Neutrophil (primary cell): Measurements from ENCODE around the gene CDKAL1.

ENCODE experiments used
- H3K27ac ChIP-seq: fragments of 200-600 bp; sonication (generic); 2 replicates; pipeline ENCODE4 v1.5.1; 2016; ENCODE audit warnings: mild to moderate bottlenecking, moderate library complexity
- H3K27me3 ChIP-seq: fragments of 200-600 bp; sonication (generic); 2 replicates; pipeline ENCODE4 v1.6.0; 2016; ENCODE audit warnings: mild to moderate bottlenecking
- H3K36me3 ChIP-seq: fragments of 200-600 bp; sonication (generic); 2 replicates; pipeline ENCODE4 v1.5.1; 2017
- H3K4me1 ChIP-seq, 2 experiments: fragments of 200-600 bp in 1 of 2; sonication (generic) in 1 of 2; 1 replicate in 1 of 2; 2 replicates in 1 of 2; pipeline versions ENCODE4 v1.5.1 to v1.6.1; 2013 to 2016; ENCODE audit warnings: low read depth in 1 of 2, low read length in 1 of 2, mild to moderate bottlenecking in 1 of 2, moderate library complexity in 1 of 2; ENCODE audit not compliant: control insufficient read depth in 1 of 2, insufficient read depth in 1 of 2
- H3K4me3 ChIP-seq, 2 experiments: fragments of 200-600 bp in 1 of 2; sonication (generic) in 1 of 2; 1 replicate in 1 of 2; 2 replicates in 1 of 2; pipeline ENCODE4 v1.5.1; 2013 to 2016; ENCODE audit warnings: low read depth in 1 of 2, low read length in 1 of 2, mild to moderate bottlenecking in 1 of 2, moderate library complexity in 1 of 2
- H3K9me3 ChIP-seq: fragments of 200-600 bp; sonication (generic); 2 replicates; pipeline ENCODE4 v1.5.1; 2016
- TF ChIP-seq, protein P1 (sequence below): fragments of 200-600 bp; sonication (generic); IDR thresholded peaks from 2 replicates; pipeline ENCODE4 v1.5.1; 2016; ENCODE audit warnings: antibody characterized with exemption

The CDKAL1 gene

DNA sequence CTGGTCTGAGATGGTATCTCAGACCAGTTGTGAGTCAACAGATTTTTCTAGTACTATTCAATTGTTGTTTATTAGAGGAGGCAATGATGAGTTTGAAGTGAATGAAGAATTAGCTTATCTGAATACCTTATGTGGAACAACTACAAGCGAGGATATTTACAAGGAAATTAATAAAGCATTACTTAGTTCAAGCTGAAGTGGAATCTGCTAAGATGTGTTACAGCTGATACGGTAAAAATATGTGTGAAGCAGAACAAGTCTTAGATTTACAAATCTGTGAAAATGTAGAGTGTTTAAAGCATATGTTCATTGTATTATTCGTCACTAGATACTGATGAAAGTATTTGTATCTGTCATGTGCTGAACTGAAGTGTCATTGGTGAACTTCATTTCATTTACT lies 272.4 kb downstream of the CDKAL1 start:
- no peaks in the 10 kb centered on the region for H3K4me1 ChIP-seq
- no peaks in the 10 kb centered on the region for H3K27me3 ChIP-seq
- no peaks in the 10 kb centered on the region for H3K36me3 ChIP-seq
- TF ChIP-seq, protein P1, sequence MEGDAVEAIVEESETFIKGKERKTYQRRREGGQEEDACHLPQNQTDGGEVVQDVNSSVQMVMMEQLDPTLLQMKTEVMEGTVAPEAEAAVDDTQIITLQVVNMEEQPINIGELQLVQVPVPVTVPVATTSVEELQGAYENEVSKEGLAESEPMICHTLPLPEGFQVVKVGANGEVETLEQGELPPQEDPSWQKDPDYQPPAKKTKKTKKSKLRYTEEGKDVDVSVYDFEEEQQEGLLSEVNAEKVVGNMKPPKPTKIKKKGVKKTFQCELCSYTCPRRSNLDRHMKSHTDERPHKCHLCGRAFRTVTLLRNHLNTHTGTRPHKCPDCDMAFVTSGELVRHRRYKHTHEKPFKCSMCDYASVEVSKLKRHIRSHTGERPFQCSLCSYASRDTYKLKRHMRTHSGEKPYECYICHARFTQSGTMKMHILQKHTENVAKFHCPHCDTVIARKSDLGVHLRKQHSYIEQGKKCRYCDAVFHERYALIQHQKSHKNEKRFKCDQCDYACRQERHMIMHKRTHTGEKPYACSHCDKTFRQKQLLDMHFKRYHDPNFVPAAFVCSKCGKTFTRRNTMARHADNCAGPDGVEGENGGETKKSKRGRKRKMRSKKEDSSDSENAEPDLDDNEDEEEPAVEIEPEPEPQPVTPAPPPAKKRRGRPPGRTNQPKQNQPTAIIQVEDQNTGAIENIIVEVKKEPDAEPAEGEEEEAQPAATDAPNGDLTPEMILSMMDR: no peak
- H3K27ac ChIP-seq: no peak overlapping the region
- H3K4me3 ChIP-seq: no peak overlapping the region
- H3K9me3 ChIP-seq: no peaks in the 10 kb centered on the region

DNA sequence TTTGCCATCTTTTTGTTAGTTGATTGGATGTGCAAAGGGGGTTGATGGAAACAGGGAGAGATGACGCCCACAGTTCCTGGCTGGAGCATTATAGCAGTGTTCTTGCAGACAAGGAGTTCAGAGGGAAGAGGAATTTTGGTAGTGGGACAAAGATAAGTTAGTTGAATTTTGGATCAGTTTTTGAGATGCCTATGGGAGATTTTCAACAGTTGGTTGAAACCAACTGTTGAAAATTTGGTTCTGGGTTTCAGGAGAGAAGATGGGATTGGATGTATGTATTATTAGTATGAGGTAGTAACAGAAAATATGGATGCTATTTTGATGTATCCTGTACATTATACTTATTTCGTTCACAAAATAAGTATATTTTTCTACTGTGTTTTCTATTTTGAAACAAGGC lies 274.2 kb downstream of the CDKAL1 start:
- Histone ChIP-seq H3K9me3 (no peaks in the 10 kb centered on the region), H3K27ac (no peak overlapping the region), H3K4me3 (no peak overlapping the region), H3K36me3 (no peaks in the 10 kb centered on the region), H3K4me1 (no peaks in the 10 kb centered on the region), H3K27me3 (no peaks in the 10 kb centered on the region)
- TF ChIP-seq, protein P1: no peak

DNA sequence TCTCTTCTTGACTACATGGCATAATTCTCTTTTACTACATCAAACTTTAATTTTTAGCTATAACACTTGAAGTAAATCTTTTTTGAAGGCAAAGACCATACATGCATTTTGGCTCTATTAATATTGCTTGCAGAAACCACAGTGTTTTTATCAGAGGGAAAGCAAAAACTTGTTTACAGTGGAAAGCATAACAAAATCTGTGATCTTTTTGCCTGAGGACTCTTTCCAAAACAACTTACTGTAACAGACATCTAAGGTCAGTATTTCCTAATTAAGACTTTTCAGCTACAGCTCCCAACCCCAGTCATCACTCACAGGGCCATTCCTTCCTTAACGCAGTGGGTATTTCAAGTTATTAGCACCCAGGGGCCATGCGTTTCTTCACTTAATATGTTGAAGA lies 274.7 kb downstream of the CDKAL1 start:
- TF ChIP-seq, protein P1: no peak
- Histone ChIP-seq H3K4me3 (no peak overlapping the region), H3K9me3 (no peaks in the 10 kb centered on the region)

DNA sequence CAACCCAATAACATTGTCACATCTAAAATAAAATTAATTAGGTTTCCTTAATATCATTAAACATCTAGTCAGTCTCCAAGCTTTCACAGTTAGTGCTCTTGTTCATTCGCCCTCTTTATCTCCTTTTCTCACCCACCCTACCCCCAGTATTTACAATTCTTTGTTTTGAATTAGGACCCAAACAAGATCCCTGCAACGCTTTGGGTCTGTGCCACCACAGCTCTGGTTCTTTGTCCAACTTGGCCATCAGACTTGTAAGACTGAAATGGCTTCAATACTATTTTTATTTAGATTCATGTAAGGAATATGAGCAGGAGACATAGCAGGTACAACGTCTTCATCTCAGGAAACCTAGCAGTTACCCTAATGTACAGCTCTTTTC lies 276.5 kb downstream of the CDKAL1 start:
- TF ChIP-seq, protein P1: no peak
- no peak overlapping the region for H3K4me3 ChIP-seq
- no peak overlapping the region for H3K27ac ChIP-seq

More for the DNA sequence above, 274.7 kb downstream of the CDKAL1 start:
- Histone ChIP-seq H3K36me3 (no peaks in the 10 kb centered on the region), H3K4me1 (no peaks in the 10 kb centered on the region), H3K27ac (no peak overlapping the region), H3K27me3 (no peaks in the 10 kb centered on the region)

DNA sequence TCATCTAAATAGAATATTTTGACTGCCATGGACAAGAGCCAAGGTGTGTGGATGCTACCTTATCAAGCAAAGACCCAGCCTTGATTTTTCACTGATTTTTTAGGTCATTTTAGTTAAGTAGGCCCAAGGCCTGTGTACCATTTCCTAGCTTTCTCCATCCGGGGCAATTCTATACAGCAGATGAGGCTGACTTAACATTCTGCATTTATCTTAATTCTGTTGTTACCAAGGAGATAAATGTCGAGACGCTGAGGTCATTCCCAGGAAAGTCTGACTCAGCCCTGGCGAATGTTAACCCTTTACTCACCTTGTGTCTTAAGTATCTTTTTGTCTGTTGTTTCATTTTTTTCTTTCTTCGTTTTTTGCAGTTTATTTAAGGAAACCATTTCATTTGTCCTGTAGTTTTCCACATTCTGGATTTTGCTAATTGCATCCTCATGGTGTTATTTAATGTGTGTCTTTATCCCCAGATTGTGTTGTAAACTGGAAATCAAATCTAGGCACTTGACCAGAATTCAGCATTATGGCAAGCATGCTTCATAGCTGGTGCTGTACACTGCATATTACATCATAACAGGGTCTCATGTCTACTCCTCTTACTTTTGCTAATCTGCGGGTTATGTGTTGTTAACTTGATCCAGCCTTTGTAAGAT lies 277.0 kb downstream of the CDKAL1 start:
- no peak overlapping the region for H3K27ac ChIP-seq
- H3K36me3 ChIP-seq: no peaks in the 10 kb centered on the region
- H3K4me1 ChIP-seq: no peaks in the 10 kb centered on the region
- no peak overlapping the region for H3K4me3 ChIP-seq
- H3K9me3 ChIP-seq: no peaks in the 10 kb centered on the region
- TF ChIP-seq, protein P1: no peak
- no peaks in the 10 kb centered on the region for H3K27me3 ChIP-seq

More for the DNA sequence above, 276.5 kb downstream of the CDKAL1 start:
- Histone ChIP-seq H3K4me1 (no peaks in the 10 kb centered on the region), H3K9me3 (no peaks in the 10 kb centered on the region), H3K36me3 (no peaks in the 10 kb centered on the region), H3K27me3 (no peaks in the 10 kb centered on the region)

DNA sequence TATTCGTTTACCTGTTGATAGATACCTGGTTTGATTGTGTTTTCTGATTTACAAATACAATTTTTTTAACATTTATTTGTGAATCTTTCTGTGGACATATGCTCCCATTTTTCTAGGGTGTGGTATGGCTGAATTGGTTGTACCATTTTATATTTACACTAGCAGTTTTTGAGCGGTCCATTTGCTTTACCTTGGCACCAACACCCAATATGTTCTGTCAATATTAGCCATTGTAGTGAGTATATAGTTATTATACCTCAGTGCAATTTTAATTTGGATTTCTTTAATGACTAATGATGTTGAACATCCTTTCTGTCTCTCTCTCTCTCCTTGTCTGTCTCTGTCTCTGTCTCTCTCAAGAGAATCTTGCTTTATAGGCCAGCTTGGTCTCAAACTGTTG lies 278.5 kb downstream of the CDKAL1 start:
- H3K27ac ChIP-seq: no peak overlapping the region
- H3K4me3 ChIP-seq: no peak overlapping the region
- H3K4me1 ChIP-seq: no peaks in the 10 kb centered on the region
- TF ChIP-seq, protein P1: no peak
- H3K9me3 ChIP-seq: no peaks in the 10 kb centered on the region
- no peaks in the 10 kb centered on the region for H3K27me3 ChIP-seq
- no peaks in the 10 kb centered on the region for H3K36me3 ChIP-seq
